ENCODE data around the gene SELPLG.
"Not testable (repeated sequence)": the region's sequence is repeated elsewhere in the genome, so short reads cannot be mapped to it uniquely, and the experiment has no call there.

The SELPLG gene

DNA sequence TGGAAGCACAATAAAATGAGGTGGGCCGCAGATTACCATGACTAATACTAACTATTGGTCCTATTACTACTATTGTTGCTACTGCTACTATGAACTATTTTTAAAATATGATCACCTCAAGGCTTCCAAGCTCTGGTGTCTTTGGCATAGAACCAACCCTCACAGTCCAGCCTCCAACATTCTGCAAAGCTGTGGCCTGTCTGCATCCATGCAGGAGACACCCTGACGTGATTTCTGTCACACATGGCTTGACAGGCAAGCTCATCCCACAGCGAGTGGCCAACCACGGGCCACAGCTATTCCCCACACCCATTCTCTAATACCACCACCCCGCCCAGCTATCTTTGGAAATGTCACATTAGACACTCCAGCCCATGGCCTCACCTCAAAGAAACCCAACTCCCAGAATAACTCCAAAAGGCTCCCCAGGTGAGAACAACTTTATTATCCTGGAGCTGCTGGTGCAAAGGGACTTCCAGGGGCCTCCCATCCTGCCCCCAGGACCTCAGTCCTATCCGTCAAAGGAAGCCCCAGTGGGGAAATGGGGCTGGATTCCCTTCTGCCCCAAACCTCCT is 56.9 kb downstream of the SELPLG start:
- H3K27ac ChIP-seq: no peak overlapping the region
- no peak for DNase-seq (ENCODE audit: low read depth, low spot score)

DNA sequence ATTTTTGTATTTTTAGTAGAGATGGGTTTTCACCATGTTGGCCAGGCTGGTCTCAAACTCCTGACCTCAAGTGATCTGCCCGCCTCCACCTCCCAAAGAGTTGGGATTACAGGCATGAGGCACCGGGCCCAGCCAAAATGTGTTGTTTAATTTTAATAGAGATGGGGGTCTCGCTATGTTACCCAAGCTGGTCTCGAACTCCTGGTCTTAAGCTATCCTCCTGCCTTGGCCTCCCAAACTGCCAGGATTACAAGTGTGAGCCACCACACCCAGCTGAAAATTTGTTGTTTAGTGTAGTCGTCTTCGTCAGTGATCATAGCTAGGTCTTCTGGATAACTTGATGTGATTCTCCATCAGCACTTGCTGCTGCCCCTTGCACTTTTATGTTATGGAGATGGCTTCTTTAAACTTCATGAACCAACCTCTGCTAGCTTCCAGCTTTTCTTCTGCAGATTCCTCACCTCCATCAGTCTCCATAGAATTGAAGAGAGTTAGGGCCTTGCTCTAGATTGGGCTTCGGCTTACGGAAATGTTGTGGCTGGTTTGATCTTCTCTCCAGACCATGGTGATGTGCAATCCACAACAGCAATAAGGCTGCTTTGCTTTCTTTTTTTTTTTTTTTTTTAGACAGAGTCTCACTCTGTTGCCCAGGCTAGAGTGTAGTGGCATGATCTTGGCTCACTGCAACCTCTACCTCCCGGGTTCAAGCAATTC is 58.3 kb downstream of the SELPLG start:
- H3K27ac ChIP-seq: no peak overlapping the region
- DNase-seq (ENCODE audit: low read depth, low spot score): no peak

DNA sequence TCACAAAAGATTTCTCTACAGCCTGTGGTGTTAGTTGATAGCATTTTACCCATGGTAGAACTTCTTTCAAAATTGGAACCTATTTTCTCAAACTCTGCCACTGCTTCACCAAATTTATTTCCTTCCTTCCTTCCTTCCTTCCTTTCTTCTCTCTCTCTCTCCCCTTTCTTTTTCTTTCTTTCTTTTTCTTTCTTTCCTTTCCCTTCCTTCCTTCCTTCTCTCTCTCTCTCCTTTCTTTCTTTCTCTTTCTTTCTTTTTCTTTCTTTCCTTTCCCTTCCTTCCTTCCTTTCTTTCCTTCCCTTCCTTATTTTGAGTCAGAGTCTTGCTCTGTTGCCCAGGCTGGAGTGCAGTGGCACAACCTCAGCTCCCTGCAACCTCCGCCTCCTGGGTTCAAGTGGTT is 59.4 kb downstream of the SELPLG start:
- H3K27ac ChIP-seq; DNase-seq (ENCODE audit: low read depth, low spot score): not testable (repeated sequence)

DNA sequence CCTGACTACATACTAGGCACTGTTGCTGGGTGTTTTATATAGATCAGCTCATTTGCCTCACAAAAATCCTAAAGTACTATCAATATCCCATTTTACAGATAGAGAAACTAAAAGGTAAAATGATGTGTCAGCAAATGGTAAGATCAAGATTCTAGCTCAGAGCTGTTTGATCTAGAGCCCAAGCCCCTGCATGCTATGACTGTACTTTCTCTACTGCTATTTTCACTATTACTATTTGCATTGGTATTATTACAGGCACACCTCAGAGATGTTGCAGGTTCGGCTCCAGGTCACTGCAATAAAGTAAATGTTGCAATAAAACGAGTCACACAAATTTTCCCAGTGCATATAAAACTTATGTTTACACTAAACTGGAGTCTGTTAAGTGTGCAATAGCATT is 60.4 kb downstream of the SELPLG start:
- H3K27ac ChIP-seq: no peak overlapping the region
- DNase-seq (ENCODE audit: low read depth, low spot score): no peak

DNA sequence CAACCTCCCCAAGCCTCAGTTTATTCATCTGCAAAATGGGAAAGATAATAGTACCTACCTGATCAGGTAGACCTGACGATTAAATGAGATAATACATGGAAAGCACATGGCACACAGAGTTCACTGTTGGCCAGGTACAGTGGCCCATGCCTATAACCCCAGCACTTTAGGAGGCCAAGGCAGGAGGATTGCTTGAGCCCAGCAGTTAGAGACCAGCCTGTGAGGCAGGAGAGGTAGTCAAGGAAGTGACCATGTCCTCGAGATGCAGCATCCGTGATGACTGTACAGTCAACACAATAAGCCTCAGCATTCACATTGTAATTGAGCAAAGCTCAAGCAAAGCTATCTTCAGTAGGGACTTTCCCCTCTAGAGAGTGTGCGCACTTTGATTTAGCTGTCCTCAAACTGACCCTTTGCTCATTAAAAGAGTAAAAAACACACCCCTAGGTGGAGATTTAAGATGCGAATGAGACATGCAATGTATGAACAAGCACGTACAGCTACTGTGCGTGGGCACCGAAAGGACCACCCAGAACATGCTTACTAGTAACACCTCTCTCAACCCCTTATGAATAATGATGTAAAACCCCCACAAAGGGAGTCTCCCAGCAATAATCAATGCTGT is 61.4 kb downstream of the SELPLG start:
- H3K27ac ChIP-seq: no peak overlapping the region
- DNase-seq (ENCODE audit: low read depth, low spot score): no peak
